ENCODE data around the gene IMPA2. TPM values are rescaled to one million over a fixed set of nuclear protein-coding genes. Genes with fewer than 3 reads are reported as not detected.

Gene IMPA2
- total RNA-seq, 4 donors from 2014 or later: 50.1 to 290 (median 84.6) TPM

DNA sequence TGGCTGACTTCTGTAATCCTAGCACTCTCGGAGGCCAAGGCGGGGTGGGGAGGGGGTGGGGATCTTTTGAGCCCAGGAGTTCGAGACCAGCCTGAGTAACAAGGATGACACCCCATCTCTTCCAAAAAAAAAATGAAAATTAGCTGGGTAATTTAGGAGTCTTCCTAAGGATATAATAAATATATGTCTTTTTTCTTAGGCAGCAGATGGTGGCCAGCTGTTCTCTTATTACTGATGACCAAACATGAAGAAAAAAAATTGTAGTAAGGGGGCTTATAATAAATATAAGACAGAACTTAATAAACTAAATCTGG is 4.2 kb upstream of the IMPA2 start:
- TF ChIP-seq EP300 (IDR thresholded peaks at IDR 0.05; ENCODE audit: low read depth): no peak
- no peak for TF ChIP-seq POLR2AphosphoS5 (IDR thresholded peaks at IDR 0.05)
- TF ChIP-seq, protein P1, sequence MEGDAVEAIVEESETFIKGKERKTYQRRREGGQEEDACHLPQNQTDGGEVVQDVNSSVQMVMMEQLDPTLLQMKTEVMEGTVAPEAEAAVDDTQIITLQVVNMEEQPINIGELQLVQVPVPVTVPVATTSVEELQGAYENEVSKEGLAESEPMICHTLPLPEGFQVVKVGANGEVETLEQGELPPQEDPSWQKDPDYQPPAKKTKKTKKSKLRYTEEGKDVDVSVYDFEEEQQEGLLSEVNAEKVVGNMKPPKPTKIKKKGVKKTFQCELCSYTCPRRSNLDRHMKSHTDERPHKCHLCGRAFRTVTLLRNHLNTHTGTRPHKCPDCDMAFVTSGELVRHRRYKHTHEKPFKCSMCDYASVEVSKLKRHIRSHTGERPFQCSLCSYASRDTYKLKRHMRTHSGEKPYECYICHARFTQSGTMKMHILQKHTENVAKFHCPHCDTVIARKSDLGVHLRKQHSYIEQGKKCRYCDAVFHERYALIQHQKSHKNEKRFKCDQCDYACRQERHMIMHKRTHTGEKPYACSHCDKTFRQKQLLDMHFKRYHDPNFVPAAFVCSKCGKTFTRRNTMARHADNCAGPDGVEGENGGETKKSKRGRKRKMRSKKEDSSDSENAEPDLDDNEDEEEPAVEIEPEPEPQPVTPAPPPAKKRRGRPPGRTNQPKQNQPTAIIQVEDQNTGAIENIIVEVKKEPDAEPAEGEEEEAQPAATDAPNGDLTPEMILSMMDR (IDR thresholded peaks at IDR 0.05): no peak
- TF ChIP-seq POLR2A (IDR thresholded peaks at IDR 0.05): no peak
- intact Hi-C loops (cut with DNase I; ENCODE audit: low total_unique reads): no loop called here
- Histone ChIP-seq H3K9me3 (no peaks in the 10 kb centered on the region), H3K27ac (no peak overlapping the region), H3K27me3 (no peaks in the 10 kb centered on the region), H3K36me3 (no peaks in the 10 kb centered on the region), H3K4me1 (peaks cover 0 to 13% (median 10%) of the 10 kb centered on the region in 4 donors), H3K4me3 (no peak overlapping the region)
- in situ Hi-C loops (cut with MboI; ENCODE audit: low pct_ligation_motif_present in 1 of 4, low pct_unique_long_range_greater_than_20kb in 1 of 4, low sequenced_read_pairs in 3 of 4): no loop called here
- WGBS, 2 donors (ENCODE audit: low coverage in 1 of 2): 59 to 65% methylated on average over 3 of the region's 3 CpGs
- DNase-seq: no peak

DNA sequence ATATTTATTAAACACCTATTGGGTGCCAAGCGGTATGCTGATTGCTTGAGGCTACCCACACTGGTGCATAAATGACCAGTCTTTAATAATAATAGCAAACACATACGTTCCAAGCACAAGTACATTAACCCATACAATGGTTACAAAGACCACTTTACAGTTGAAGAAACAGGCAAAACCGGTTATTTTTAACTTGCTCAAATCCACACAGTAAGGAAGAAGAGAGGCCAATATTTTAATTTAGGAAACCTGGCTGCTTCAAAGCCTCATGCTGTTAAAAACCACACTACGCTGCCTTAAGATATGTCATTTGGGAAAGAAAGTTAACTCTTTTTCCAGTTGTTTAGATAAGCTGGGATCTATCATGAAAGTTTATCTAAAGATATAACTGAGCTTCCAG is 2.4 kb upstream of the IMPA2 start:
- intact Hi-C loops (cut with DNase I; ENCODE audit: low total_unique reads): no loop called here

DNA sequence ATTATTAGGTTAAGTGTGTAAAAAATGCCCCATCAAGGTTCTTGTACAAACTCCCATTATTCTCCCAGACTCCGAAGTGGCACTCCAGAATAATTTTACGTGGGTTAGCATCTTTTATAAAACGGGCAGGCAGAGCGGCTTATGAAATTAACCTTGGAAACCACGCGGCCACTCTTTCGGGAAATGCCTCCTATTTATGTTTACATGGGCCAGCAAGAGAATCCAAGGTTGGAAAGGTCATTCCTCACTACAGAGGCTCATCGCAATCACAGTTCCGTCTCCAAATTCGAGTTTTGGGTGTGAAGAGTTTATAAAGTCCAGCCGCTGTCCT is 1.2 kb upstream of the IMPA2 start:
- Histone ChIP-seq H3K27me3 (no peaks in the 10 kb centered on the region), H3K4me1 (peaks cover 10 to 36% (median 25%) of the 10 kb centered on the region in 4 donors), H3K9me3 (no peaks in the 10 kb centered on the region), H3K4me3 (peak overlapping the region; percentile 66 to 94 (median 88)), H3K36me3 (no peaks in the 10 kb centered on the region), H3K27ac (peak overlapping the region; percentile 97 to 99 (median 99))
- intact Hi-C loops (cut with DNase I; ENCODE audit: low total_unique reads): loop anchor here (2.0 kb wide), 2 partner anchors 33 to 71 kb away; partner anchors contain the start of gene MPPE1
- WGBS, 2 donors (ENCODE audit: low coverage in 1 of 2): 4 to 14% methylated on average over 4 to 11 of the region's 11 CpGs
- no peak for DNase-seq
- in situ Hi-C loops (cut with MboI; ENCODE audit: low pct_ligation_motif_present in 1 of 4, low pct_unique_long_range_greater_than_20kb in 1 of 4, low sequenced_read_pairs in 3 of 4): no loop called here
- TF ChIP-seq, protein P1 (IDR thresholded peaks at IDR 0.05): no peak
- TF ChIP-seq POLR2AphosphoS5 (IDR thresholded peaks at IDR 0.05) (no peak), POLR2A (IDR thresholded peaks at IDR 0.05) (no peak), EP300 (IDR thresholded peaks at IDR 0.05; ENCODE audit: low read depth) (no peak)

More for the DNA sequence above, 2.4 kb upstream of the IMPA2 start:
- no peaks in the 10 kb centered on the region for H3K9me3 ChIP-seq
- no peak for TF ChIP-seq POLR2AphosphoS5 (IDR thresholded peaks at IDR 0.05)
- TF ChIP-seq, protein P1 (IDR thresholded peaks at IDR 0.05): no peak
- TF ChIP-seq EP300 (IDR thresholded peaks at IDR 0.05; ENCODE audit: low read depth): no peak
- TF ChIP-seq POLR2A (IDR thresholded peaks at IDR 0.05): no peak
- no peak overlapping the region for H3K4me3 ChIP-seq
- H3K27me3 ChIP-seq: no peaks in the 10 kb centered on the region
- H3K27ac ChIP-seq: peak overlapping the region in 3 of 4 donors; percentile 99
- no peak for DNase-seq
- peaks cover 8 to 31% (median 24%) of the 10 kb centered on the region in 4 donors for H3K4me1 ChIP-seq
- no peaks in the 10 kb centered on the region for H3K36me3 ChIP-seq
- in situ Hi-C loops (cut with MboI; ENCODE audit: low pct_ligation_motif_present in 1 of 4, low pct_unique_long_range_greater_than_20kb in 1 of 4, low sequenced_read_pairs in 3 of 4): no loop called here
- WGBS, 2 donors (ENCODE audit: low coverage in 1 of 2): 60 to 73% methylated on average over 3 to 4 of the region's 4 CpGs

DNA sequence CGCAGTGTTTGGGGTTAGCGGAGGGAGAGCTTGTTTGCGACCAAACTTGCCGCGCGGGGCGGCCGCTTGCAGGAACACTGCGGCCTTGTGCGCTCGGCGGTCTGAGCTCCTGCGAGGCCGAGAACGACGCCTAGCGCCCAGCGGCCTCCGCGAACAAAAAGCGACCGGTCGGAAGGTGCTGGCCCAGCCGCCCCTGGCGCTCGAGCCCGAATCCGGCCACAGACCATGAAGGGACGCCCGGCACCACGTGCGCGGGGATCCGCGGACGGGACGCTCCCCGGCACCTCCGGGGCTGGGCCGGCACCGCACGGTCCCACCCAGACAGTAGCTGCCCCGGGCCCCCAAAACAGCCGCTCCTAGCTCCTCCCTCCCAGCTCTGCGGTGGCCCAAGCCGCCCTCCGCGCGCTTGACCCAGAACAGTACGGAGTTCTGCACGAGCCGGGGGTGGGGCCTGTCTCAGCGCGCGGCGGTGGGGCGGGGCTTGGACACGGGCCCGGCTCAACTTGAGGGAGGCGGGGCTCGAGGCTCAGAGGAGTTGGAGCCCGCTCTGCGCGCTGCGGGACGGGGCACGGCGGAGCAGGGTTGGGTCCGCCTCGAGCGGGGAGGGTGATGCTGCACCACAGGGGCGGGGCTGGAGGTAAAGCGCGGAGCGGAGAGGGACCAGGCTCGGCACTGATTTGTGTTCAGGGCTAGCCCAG is 664 bp upstream of the IMPA2 start:
- WGBS, 2 donors (ENCODE audit: low coverage in 1 of 2): 1% methylated on average over 64 of the region's 76 CpGs; no CpG with 5 or more reads in 1 of the 2 donors
- H3K27me3 ChIP-seq: no peaks in the 10 kb centered on the region
- H3K9me3 ChIP-seq: no peaks in the 10 kb centered on the region
- H3K27ac ChIP-seq: peak overlapping the region; percentile 97 to 99 (median 99)
- in situ Hi-C loops (cut with MboI; ENCODE audit: low pct_ligation_motif_present in 1 of 4, low pct_unique_long_range_greater_than_20kb in 1 of 4, low sequenced_read_pairs in 3 of 4) (no loop called here), intact Hi-C loops (cut with DNase I; ENCODE audit: low total_unique reads) (loop anchor here (2.0 kb wide), 2 partner anchors 34 to 72 kb away; partner anchors contain the start of gene MPPE1)
- DNase-seq: peak; percentile 99
- peaks cover 10 to 36% (median 25%) of the 10 kb centered on the region in 4 donors for H3K4me1 ChIP-seq
- TF ChIP-seq EP300 (IDR thresholded peaks at IDR 0.05; ENCODE audit: low read depth): no peak
- TF ChIP-seq POLR2A (IDR thresholded peaks at IDR 0.05): peak; percentile 90
- TF ChIP-seq POLR2AphosphoS5 (IDR thresholded peaks at IDR 0.05): peak; percentile 92 to 95 (median 94)
- TF ChIP-seq, protein P1 (IDR thresholded peaks at IDR 0.05): peak in 1 of 5 experiments; percentile 28
- H3K4me3 ChIP-seq: peak overlapping the region; percentile 66 to 94 (median 88)
- no peaks in the 10 kb centered on the region for H3K36me3 ChIP-seq
